ENCODE data around the gene TRAF3IP1.

- TF ChIP-seq CTCF (IDR thresholded peaks at IDR 0.05; ENCODE audit: low read depth, low read length, missing input control), result no peak
- no peak for TF ChIP-seq EGR1 (IDR thresholded peaks at IDR 0.05; ENCODE audit: low read depth in 2 of 2)
- TF ChIP-seq GABPA (IDR thresholded peaks at IDR 0.05 in 1 of 2, conservative IDR thresholded peaks at IDR 0.05 in 1 of 2), result no peak
- TF ChIP-seq TAF1 (conservative IDR thresholded peaks at IDR 0.05), result no peak
Measured at GRCh38 chr2:238272156-238272555, 48.2 kb upstream of the TRAF3IP1 start.

Measured in liver (tissue), 3 donors.